ENCODE data around the gene HAUS5.
"Not testable (repeated sequence)": the region's sequence is repeated elsewhere in the genome, so short reads cannot be mapped to it uniquely, and the experiment has no call there.

Gene HAUS5

GRCh38 chr19:35643255-35644205 lies 31.0 kb downstream of the HAUS5 start:
- DNase-seq (ENCODE audit: low read depth in 2 of 2): peak; percentile 68 to 69

GRCh38 chr19:35644206-35644986 lies 31.9 kb downstream of the HAUS5 start:
- peak; percentile 96 to 97 for DNase-seq (ENCODE audit: low read depth in 2 of 2)

- DNase-seq (ENCODE audit: low read depth in 2 of 2): peak; percentile 71 to 81
These were observed 32.6 kb downstream of the HAUS5 start for GRCh38 chr19:35644987-35645679.

- no peak for DNase-seq (ENCODE audit: low read depth in 2 of 2)
These were observed 33.4 kb downstream of the HAUS5 start for GRCh38 chr19:35645680-35646511.

GRCh38 chr19:35648017-35648961 lies 35.8 kb downstream of the HAUS5 start, which contains the start of gene COX6B1:
TSS of gene COX6B1 (plus strand) at chr19:35648323. CDS start at chr19:35651244, 2,921 bp downstream.
- DNase-seq (ENCODE audit: low read depth in 2 of 2): peak; percentile 90

GRCh38 chr19:35650581-35650980 lies 38.0 kb downstream of the HAUS5 start:
- no peak for DNase-seq (ENCODE audit: low read depth in 2 of 2)

- not testable (repeated sequence) for DNase-seq (ENCODE audit: low read depth in 2 of 2)
These were observed 42.3 kb downstream of the HAUS5 start for GRCh38 chr19:35654828-35655227.

- DNase-seq (ENCODE audit: low read depth in 2 of 2): no peak
These were observed 43.1 kb downstream of the HAUS5 start for GRCh38 chr19:35655600-35655999.

GRCh38 chr19:35656700-35657099 lies 44.2 kb downstream of the HAUS5 start:
- no peak for DNase-seq (ENCODE audit: low read depth in 2 of 2)

GRCh38 chr19:35657904-35658700 lies 45.6 kb downstream of the HAUS5 start:
- no peak for DNase-seq (ENCODE audit: low read depth in 2 of 2)

GRCh38 chr19:35661995-35662340 lies 49.4 kb downstream of the HAUS5 start:
- no peak for DNase-seq (ENCODE audit: low read depth in 2 of 2)

GRCh38 chr19:35663981-35664380 lies 51.4 kb downstream of the HAUS5 start:
- no peak for DNase-seq (ENCODE audit: low read depth in 2 of 2)

GRCh38 chr19:35665157-35665556 lies 52.6 kb downstream of the HAUS5 start:
- no peak for DNase-seq (ENCODE audit: low read depth in 2 of 2)

- no peak for DNase-seq (ENCODE audit: low read depth in 2 of 2)
These were observed 53.1 kb downstream of the HAUS5 start for GRCh38 chr19:35665604-35666003.

GRCh38 chr19:35666251-35666913 lies 53.8 kb downstream of the HAUS5 start, which contains the start of gene UPK1A:
TSS of gene UPK1A (plus strand) at chr19:35666517. CDS start at chr19:35666813, 296 bp downstream.
- DNase-seq (ENCODE audit: low read depth in 2 of 2): no peak

- DNase-seq (ENCODE audit: low read depth in 2 of 2): no peak
These were observed 57.0 kb downstream of the HAUS5 start for GRCh38 chr19:35669566-35669965.

- DNase-seq (ENCODE audit: low read depth in 2 of 2): no peak
These were observed 57.4 kb downstream of the HAUS5 start for GRCh38 chr19:35669974-35670373.

GRCh38 chr19:35670686-35671085 lies 58.2 kb downstream of the HAUS5 start:
- no peak for DNase-seq (ENCODE audit: low read depth in 2 of 2)

Data from stimulated activated CD8-positive, alpha-beta memory T cell treated with anti-CD3 and anti-CD28 coated beads, Interleukin-15, amount 100 ng/mL, for 48 hours (primary cell).